HT1080 (cell line): ENCODE measurements around the gene SH3BGR. TPM values are rescaled to one million over a fixed set of nuclear protein-coding genes. Genes with fewer than 3 reads are reported as not detected.
"Not testable (repeated sequence)": the region's sequence is repeated elsewhere in the genome, so short reads cannot be mapped to it uniquely, and the experiment has no call there.

Experiments used
- DNase-seq: peaks from one replicate; pipeline ENCODE4 v3.0.0-alpha.2; 2015; ENCODE audit warnings: low read depth
- polyA plus RNA-seq, 2 experiments: library from polyadenylated mRNA; depleted of rRNA; stranded (reverse); fragments of >200 nt; gene quantifications; 2 replicates each; pipeline ENCODE4 v1.2.3, GENCODE V29; 2015
- total RNA-seq: library from RNA; depleted of rRNA; stranded (reverse); fragments of >200 nt; shearing (Covaris generic); gene quantifications from 2 replicates; pipeline ENCODE4 v1.2.3, GENCODE V29; 2014; rRNA removed

SH3BGR gene
- total RNA-seq: 0.31 and 0.43 TPM in 2 replicates
- 3.2 TPM in 2 replicates for polyA plus RNA-seq (2015; cell fraction: cytosol; rRNA removed)
- polyA plus RNA-seq (2015; cell fraction: nucleus; rRNA removed): 2.1 and 3.2 TPM in 2 replicates

DNA sequence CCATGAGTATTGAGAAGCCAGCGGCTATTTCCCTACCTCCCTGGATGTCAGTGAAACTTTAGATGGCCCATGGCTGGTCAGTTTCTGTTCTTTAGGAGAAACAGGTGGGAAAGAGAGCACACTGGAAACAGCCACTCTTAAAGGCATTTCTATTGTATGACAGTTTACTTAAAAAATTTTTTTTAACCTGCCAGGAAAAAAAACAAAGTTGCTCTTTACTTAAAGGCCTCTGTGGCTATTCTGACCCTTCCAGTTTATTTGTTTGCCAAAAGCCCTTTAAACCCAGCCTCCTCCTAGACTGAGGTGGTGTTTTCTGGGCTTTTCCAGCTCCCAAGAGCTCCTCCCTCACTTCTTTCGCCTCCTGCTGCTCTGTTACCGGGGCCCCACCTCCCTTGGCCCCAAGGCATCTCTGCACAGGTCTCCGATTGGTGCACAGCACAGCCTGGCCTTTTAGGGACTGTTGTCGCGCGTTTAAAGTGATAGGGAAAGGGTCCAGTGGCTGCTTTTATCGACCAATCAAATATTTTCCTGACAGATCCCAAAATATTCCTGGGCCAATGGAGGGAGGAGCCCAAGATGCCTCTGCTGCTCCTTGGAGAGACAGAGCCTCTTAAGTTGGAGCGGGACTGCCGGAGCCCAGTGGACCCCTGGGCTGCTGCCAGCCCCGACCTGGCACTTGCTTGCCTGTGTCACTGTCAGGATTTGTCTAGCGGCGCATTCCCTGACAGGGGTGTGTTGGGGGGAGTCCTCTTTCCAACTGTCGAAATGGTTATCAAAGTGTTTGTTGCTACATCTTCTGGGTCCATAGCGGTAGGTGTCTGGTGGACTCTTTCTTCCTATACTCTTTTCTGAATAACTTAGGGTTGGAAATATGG lies at the start of gene SH3BGR:
TSS of gene SH3BGR (plus strand) at position 639 of the 875 bp plus-strand sequence. CDS start at position 766, 127 bp downstream.
- no peak for DNase-seq

DNA sequence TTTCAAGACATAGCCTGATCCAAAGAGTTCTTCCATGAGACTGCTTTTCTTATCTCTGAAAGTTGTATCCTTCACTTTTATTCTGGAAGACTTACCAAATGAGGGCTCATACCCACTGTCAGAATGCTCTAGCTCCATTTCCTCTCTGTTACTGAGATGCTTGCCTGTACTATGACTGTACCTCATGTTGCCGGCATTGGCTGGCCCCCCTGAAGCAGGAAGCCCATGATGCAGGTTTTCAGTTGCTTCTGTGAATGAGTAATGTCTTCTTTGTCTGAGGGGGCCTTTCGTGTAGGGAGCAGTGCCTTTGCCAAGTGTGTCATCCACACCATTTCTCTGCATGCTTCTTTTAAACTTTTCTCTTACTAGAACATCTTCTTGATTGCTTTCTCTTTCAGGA lies 45.7 kb upstream of the SH3BGR start:
- DNase-seq: peak; percentile 76

GRCh38 chr21:39419204-39419603 lies 32.6 kb upstream of the SH3BGR start:
- DNase-seq: not testable (repeated sequence)

DNA sequence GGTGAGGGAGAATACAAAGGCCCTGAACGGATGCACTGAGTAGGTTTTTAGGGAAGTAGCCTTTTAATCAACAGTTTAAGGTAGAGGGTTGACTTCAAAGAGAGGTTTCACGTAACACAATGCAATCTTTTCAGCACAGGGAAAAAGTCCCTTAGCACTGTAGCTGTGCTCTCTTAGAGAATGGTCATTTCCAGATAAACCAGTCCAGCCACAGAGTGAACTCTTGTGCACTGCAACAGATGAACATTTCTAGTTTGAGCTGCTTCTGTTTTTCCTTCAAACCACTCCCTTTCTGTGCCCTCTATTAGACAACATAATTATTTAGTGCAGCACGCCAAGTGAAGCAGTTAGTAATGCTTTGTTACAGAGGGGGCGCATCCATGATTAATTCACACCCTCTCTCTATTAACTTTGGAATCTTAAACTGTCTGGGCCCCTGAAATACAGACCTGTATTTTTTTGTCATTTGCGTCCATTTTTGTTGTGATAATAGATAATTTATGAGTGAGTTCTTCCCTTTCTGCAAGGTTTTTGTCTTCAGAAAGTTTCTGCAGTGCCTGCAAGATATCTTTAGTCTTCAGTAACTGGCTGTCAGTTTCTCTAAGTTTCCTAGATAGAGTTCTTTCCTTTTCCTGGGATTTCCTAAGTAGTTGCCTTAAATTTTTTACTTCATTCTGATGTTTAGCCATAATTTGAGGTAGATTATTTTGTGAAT lies 29.1 kb upstream of the SH3BGR start:
- DNase-seq: no peak

- no peak for DNase-seq
These were observed 22.3 kb upstream of the SH3BGR start for GRCh38 chr21:39429445-39429844.

- DNase-seq: no peak
These were observed 21.8 kb upstream of the SH3BGR start for GRCh38 chr21:39430016-39430415.

GRCh38 chr21:39430457-39430856 lies 21.3 kb upstream of the SH3BGR start:
- no peak for DNase-seq

DNA sequence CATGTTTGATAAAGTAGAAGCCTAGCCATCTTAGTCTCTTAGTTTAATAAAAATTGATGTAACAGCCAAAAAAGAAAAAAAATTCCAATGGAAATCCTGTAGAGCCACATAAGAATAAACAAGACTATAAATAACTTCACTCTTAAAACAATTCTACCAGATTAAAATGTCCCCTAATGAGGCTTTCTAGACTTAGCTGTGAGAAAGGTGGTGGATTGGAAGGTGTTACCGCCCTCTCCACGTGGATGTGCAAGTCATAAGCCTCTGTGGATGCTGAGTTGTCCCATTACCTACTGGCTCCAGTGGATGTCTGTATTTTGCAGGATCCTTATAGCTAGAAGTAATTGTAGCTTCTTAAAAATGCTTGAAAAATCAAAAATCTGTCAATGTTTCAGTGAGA lies 20.8 kb upstream of the SH3BGR start:
- no peak for DNase-seq

- no peak for DNase-seq
These were observed 16.8 kb upstream of the SH3BGR start for GRCh38 chr21:39434950-39435349.

- no peak for DNase-seq
These were observed 12.5 kb upstream of the SH3BGR start for GRCh38 chr21:39439232-39439631.

- DNase-seq: peak; percentile 20
These were observed 10.0 kb upstream of the SH3BGR start for GRCh38 chr21:39441502-39442475.

DNA sequence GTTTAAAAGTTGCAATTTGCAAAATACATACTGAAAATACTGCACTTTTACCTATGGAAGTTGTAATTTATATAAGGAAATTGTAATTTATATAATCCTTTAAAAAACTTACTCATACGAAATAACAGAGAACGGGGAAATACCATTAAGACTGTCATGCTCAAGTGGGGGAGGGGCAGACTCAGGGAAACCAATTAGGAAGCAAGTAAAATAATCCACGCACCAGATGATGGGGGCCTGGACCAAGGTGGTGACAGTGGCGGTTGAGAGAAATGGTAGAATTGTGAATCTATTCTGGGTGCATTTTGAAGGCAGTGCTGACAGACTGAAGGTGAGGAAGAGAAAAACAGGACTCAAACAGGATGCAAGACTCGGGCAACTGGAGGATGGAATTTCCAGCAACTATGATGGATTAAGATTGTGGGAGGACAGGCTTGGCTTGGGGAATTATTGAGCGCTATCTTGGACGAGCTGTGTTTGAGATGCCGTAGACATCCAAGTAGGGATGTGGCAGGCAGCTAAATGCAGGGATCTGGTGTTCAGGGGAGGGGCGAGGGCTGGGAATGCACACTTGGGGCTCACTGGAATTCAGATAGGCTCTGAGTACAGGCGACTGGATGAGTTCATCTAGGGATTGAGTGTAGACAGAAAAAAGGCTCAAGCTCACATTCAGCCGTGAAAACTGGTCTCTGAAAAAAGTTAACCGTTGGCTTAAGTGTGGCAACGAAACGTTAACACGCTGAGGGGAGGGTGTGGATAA lies 7.2 kb upstream of the SH3BGR start:
- no peak for DNase-seq

DNA sequence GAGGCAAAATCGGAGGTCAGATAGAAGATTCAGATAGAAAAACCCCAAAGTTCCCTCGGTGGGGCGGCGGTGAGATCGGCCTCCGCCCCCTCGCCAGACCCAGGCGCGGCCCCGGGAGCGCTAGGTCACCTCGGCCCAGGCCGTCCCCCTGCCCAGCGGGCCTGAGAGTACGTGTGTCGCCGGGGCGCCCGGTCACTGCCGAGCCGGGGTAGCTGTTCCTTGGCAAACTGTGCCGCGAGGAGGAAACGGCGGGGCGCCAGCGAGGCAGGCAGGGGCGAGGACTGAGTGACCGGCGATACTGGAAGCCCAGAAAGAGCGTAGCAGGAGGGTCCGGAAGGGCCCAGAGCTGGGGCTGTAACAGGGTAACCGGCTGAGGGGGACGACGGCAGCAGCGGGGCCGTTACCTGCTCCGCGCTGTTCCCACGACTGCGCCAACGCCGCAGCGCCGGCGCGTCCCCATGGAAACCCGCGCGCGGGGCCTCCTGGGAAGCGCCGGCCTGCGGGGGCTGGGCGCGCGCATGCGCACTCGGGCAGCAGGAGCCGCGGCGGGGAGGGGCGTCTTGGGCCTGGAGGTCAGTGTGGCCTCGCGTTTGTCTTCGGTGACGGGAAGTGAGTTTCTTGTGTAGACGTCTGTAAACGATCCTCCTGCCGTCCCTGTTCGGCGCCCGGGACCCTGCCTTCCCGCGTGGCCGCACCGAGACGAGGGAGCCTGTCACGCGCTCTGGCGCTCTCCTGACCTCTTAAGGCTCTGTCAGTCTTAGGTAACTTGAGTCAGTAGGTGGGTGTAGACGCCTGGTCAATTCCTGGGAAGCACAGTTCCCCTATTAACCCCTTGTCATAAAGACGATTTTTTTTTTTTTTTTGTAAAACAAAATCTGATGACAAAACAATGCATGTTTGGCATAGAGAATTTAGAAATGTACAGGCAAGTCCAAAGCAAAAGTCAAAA lies 6.2 kb upstream of the SH3BGR start, which contains the start of gene LCA5L:
TSS of gene LCA5L (minus strand) at position 458 of the 949 bp plus-strand sequence. CDS start 17,285 bp downstream, outside the sequence.
- peak; percentile 87 for DNase-seq

DNA sequence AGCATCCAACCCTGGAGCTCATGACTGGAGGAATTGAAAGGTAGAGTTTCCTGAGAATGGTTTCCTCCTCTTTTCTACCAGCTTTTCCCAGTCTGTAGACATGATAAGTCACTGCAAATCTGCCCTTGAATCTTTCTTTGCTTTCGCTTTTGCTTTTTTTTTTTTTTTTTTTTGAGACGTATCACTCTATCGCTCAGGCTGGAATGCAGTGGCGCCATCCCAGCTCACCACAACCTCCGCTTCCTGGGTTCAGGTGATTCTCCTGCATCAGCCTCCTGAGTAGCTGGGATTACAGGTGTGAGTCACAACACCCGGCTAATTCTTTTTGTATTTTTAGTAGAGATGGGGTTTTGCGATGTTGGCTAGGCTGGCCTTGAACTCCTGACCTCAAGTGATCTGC lies 4.5 kb upstream of the SH3BGR start:
- no peak for DNase-seq

DNA sequence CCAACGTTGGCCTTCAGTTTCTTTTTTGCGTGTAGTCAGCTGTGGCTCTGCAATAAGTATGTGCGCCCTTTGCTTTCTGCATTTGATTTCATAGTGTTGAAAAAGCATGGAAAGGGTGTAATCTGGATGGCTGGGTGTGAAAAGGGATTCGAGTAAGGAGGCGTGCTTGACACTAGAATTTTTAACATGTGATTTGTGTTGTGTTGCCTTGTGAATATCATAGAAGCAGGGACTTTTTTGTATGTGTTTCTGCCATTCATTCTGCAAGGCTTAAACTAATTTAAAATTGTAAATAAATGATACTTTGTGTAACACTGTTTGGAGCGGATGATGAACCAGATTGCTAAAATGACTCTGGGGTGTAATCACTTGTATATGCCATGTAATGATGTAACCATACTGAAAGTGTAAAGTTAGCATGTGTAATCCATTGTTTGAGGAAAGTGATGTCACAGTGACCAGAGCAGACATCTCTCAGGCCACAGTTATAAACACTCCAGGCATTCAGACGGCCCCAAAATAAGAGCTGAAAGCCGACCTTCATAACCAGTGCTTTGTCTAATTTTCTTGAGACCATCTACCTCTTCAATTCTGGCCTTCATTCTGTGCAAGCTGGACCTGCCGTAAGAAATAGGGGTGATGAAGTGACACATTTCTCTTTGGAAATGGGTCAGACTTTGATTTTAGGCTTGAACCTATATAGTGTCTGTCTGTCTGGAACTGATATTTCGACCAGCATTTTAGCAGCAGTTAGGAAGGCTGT lies 618 bp downstream of the SH3BGR start:
- peak; percentile 20 for DNase-seq

DNA sequence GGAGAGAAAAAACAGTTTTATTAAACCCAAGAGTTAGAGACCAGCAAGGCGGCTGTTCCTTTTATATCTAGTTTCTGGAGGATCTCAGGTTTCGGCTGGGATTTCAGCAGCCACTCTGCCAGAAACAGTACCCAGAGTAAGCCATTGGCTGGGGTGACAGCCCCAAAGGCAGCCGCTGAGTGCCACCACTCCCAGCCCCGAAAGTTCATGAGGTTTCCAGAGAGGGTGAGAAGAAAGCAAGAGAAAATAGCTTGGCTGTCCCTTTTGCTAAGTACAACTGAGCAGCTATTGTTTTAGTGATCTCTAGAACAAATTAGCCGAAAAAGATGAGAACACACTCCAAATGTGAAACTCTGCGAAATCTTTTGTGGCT lies 1.2 kb downstream of the SH3BGR start:
- DNase-seq: no peak

DNA sequence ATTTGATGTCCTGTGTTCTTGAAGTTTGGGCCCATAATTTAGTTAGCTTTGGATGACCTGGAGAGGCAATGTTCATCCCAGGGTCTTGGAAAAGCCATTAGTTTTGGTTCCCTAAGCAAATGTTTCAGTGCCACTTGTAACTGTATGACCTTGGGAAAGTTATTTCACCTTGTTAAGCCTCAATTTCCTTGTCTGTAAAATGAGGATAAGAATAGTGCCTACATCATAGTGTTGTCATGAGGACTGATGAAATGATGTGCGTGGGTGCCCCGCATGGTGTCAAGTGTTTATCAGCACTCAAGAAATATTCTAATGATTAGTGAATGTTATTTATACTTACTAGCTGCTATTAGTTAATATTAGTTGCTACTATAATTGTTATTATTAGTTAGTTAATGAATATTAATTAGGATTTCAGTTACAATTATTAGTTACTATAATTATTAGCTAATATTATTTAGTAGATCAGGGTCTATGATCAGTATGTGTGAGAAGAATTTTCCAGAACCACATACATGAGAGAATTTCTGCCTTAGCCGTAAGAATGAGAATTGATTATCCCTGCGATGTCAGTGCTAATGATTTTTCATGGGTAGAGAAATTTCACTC lies 1.9 kb downstream of the SH3BGR start:
- DNase-seq: no peak
